LNCAP (cell line): ENCODE measurements around the gene PLPP1.

Experiments used
- TF ChIP-seq, protein P1 (sequence below): fragments of 450-650 bp; IDR thresholded peaks from 2 replicates; pipeline ENCODE4 v1.5.1; 2017; ENCODE audit warnings: mild to moderate bottlenecking

PLPP1 gene

DNA sequence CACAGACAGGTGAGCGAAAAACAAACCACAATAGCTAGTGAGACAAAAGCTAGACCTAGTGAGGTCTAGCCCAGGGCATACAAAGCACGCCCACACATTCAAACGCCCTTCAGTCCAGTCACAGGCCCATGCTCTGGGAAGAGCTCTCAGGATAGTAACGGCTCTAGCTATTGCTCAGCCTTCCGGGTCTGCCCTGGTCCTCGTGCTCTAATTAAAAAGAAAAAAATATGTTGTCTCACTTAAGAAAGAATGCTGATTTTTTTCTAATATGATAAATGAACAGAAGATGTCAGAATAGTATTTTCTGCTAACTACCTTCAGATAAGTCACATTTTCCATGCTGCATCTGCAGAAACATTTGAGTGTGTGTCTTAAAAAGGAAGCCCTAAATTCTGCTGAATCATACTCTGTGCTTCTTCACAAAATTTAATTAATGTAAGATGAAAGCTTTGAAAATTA is 94.5 kb downstream of the PLPP1 start:
- TF ChIP-seq, protein P1, sequence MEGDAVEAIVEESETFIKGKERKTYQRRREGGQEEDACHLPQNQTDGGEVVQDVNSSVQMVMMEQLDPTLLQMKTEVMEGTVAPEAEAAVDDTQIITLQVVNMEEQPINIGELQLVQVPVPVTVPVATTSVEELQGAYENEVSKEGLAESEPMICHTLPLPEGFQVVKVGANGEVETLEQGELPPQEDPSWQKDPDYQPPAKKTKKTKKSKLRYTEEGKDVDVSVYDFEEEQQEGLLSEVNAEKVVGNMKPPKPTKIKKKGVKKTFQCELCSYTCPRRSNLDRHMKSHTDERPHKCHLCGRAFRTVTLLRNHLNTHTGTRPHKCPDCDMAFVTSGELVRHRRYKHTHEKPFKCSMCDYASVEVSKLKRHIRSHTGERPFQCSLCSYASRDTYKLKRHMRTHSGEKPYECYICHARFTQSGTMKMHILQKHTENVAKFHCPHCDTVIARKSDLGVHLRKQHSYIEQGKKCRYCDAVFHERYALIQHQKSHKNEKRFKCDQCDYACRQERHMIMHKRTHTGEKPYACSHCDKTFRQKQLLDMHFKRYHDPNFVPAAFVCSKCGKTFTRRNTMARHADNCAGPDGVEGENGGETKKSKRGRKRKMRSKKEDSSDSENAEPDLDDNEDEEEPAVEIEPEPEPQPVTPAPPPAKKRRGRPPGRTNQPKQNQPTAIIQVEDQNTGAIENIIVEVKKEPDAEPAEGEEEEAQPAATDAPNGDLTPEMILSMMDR, result no peak

DNA sequence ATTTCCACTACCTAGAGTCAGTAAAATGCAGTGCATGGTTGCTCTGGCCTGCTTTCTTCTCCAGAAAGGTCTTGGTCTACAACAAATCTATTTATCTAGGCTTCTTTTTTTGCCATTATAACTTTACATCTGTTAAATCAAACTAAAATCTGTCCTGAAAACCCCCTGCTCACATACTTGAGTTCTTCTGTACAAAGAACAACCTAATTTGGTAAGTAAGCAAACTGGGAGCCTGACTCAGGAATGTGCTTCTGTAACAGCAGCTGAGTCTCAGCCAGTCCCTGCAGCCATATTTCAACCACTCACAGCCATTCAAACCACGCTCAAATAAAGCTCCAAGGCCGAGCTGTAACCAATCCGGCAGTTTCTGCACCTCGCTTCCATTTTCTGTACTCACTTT is 95.8 kb downstream of the PLPP1 start:
- TF ChIP-seq, protein P1, result no peak

DNA sequence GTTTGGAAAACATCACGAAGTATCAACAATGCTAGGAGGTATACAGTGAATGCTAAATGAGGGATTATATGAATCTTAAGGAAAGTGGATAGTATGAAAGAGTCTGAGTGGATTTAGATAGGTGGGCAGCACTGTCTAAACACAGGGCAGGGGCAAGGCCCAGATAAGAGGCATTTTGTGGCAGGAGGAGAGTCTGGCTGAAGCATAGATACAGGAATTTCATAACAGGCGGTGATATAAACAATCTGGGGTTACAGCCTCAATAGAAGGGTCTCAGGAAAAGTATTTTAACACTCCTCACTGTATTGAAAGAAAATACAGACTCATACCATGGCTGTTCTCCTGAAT is 96.9 kb downstream of the PLPP1 start:
- TF ChIP-seq, protein P1, result no peak

DNA sequence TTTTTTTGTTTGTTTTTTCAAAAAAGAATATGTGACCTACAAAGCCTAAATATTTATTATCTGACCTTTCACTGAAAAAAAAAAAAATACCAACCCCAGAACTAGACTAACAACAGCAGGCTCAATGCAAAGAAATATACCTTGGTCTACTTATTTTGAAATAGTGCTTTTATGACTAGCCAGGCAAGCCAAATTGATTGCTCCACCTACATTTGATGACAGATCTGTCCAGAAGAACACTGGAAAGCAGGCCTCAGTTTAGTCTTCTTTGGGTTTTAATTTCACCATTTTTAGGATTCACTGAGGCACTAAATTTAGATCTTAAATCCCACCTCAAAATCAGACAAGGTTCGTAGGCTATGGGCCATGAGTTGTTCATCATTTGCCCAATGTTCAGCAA is 97.3 kb downstream of the PLPP1 start:
- TF ChIP-seq, protein P1, result no peak

DNA sequence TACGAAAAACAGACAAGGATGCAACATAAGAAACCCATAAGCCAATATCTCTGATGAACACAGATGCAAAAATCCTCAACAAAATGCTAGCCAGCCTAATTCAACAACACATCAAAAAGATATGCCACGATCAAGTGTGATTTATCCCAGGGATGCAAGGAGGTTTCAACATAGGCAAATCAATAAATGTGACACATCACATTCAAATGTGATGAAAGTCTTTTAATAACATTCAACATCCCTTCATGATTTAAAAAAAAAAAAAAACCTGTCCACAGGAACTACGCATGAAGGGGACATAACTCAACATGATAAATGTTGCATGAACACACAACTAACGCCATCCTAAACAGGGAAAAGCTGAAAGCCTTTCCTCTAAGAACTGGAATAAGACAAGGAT is 102.2 kb downstream of the PLPP1 start:
- TF ChIP-seq, protein P1, result no peak

DNA sequence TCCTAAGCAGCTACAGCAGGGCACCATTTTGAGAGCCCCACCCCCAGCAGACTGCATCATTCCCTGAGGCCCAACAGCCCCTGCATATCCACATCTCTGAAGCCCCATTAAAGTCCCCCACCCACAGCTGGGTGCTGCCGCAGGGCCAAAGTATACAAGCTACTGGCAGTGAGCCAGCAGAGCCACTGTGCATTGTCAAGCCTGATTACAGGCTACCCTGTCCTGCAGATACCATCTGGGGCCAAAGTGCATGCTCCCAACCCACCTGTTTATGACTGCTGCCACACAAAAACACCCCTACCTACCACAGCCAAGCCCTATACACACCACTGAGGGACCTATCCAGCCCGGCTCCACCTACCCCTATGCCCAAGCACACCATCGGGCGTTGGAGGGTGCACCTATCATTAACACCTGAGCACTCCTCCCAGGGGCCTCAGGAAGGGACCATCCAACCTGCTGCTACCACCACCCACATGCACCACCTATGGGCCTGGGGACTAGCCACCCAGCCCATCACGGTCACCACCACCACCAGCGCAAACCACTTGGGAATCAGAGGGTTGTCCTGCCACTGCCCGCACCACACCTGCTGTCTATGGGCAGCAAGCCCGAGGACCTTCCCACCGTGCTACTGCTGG is 105.0 kb downstream of the PLPP1 start:
- TF ChIP-seq, protein P1, result no peak

DNA sequence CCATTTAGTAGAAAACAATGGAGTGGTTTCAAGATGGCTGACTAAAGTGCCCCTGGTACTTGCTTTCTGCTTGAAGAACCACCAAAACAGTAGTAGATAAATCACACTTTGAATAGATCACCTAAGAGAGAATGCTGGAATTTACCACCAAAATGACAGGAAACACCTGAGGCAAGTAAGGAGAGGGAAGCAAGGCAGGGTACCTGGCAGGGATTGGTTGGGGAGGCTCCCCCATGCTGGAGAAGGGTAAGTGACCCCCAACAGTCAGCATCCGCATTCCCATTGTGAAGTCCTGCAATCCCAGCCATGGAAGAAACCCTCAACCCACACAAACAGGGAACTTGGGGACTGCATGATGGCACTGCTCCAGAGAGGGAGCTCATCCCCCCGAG is 105.5 kb downstream of the PLPP1 start:
- TF ChIP-seq, protein P1, result no peak

DNA sequence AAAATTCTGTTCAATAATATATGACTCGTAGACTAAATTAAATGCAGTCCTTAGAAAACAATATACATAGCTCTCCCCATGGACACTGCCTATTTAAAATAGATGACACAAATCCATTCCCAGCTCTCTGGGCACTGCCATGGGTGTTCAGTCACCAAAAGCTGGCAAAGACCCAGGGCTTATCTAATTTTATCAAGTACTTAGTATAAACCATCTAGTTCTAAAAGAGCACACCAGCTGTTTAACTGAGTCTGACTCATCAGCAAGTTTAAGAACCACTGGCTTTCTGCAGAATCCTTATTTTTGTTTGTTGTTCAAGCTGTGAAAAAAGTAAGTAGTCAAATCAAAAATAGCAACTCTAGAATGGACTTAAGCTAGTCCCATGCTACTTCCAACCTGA is 107.6 kb downstream of the PLPP1 start:
- TF ChIP-seq, protein P1, result no peak
